GM12891 (cell line): ENCODE measurements around the gene LIF. TPM values are rescaled to one million over a fixed set of nuclear protein-coding genes. Genes with fewer than 3 reads are reported as not detected.
A peak's percentile ranks its signal among the peaks of the same experiment; 100 is the strongest.

Experiments
- DNase-seq: peaks from one replicate; pipeline ENCODE4 v3.0.0; 2011; ENCODE audit warnings: low spot score; ENCODE audit not compliant: insufficient read length
- FAIRE-seq: peaks from 2 replicates; lab custom pipeline; 2011; peaks lifted over from hg19 to GRCh38; lab: Jason Lieb, UNC
- PAX5 ChIP-seq: IDR thresholded peaks from 2 replicates; pipeline ENCODE4 v1.6.1; 2011; ENCODE audit warnings: low read length, moderate library complexity, mild to moderate bottlenecking; ENCODE audit not compliant: insufficient read depth, severe bottlenecking
- POLR2A ChIP-seq: IDR thresholded peaks from 2 replicates; pipeline ENCODE4 v1.6.1; 2011; ENCODE audit warnings: low read depth, low read length, control low read depth
- POLR2AphosphoS5 ChIP-seq: IDR thresholded peaks from 2 replicates; pipeline ENCODE4 v1.6.1; 2011; ENCODE audit warnings: low read depth, low read length, control low read depth
- POU2F2 ChIP-seq: IDR thresholded peaks from 2 replicates; pipeline ENCODE4 v1.6.1; 2011; ENCODE audit warnings: low read depth, mild to moderate bottlenecking, control low read depth, low read length, moderate library complexity
- SPI1 ChIP-seq: IDR thresholded peaks from 2 replicates; pipeline ENCODE4 v1.6.1; 2011; ENCODE audit warnings: low read depth, low read length, control low read depth
- TAF1 ChIP-seq: IDR thresholded peaks from 2 replicates; pipeline ENCODE4 v1.6.1; 2011; ENCODE audit warnings: low read depth, low read length, control low read depth
- polyA plus RNA-seq: library from polyadenylated mRNA; unstranded; fragments of >200 nt; gene quantifications from one replicate; pipeline ENCODE4 v1.2.1, GENCODE V29; 2012; ENCODE audit warnings: low read depth, missing spikeins, inconsistent platforms; ENCODE audit not compliant: missing spikeins

Gene LIF
- polyA plus RNA-seq: 2.4 TPM

DNA sequence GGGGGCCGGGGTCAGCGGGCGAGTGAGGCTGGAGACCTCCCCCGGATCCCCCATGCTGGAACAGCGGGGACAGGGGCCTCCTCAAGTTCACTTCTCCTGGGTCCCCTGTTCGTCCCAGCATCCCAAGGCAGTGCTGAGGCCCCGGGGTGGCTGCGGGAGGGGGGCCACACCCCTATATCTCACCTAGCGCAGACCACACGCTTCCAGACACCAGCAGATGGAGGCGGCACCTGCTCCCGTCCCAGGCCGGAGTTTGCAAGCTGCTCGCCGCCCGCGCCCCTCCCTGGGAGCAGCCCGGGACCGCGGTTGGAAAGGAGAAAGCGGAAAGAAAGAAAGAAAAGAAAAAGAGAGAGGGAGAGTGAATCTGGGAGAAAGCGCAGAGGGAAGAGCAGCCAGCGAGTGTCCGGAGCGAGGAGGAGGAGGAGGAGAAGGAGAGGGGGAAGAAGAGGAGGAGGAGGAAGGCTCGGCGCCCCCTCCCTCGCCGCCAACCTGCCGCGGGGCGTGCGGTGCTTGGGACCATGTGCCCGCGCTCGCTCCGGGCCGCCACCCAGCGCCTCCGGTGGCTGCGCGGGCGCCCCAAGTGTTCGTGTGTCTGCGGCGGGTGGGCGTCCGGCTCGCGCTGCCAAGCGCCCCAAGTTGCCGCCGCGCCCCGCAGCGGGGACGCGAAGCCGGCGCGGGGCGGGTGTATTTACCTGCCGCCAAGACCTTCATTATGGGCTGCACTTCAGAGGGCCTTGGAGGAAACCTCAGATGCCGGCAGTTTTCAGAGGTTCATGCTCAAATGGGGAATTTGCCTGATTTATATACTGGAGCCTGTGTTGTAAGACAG, at the start of gene LIF:
Gene LIF (minus strand): TSS at position 775 of the 829 bp plus-strand sequence. CDS start 64 bp downstream, at position 711.
- DNase-seq (peak; percentile 77), FAIRE-seq (no peak)
- TF ChIP-seq TAF1 (no peak), SPI1 (no peak), POLR2A (no peak), PAX5 (no peak), POU2F2 (no peak), POLR2AphosphoS5 (no peak)

GRCh38 chr22:30296324-30296723, 49.8 kb upstream of the LIF start:
- TF ChIP-seq POU2F2 (no peak), POLR2A (no peak), TAF1 (no peak), SPI1 (no peak), POLR2AphosphoS5 (no peak), PAX5 (no peak)
- FAIRE-seq (no peak), DNase-seq (no peak)

- no peak for FAIRE-seq
- no peak for TF ChIP-seq POLR2AphosphoS5
- no peak for TF ChIP-seq PAX5
- no peak for TF ChIP-seq SPI1
- TF ChIP-seq POU2F2: no peak
- TF ChIP-seq TAF1: no peak
- TF ChIP-seq POLR2A: no peak
- DNase-seq: no peak
Measured at GRCh38 chr22:30295576-30295975, 49.0 kb upstream of the LIF start.

- DNase-seq (no peak), FAIRE-seq (no peak)
- TF ChIP-seq PAX5 (no peak), SPI1 (no peak), POU2F2 (no peak), POLR2A (no peak), TAF1 (no peak), POLR2AphosphoS5 (no peak)
Measured at GRCh38 chr22:30294830-30295229, 48.3 kb upstream of the LIF start.

- DNase-seq (no peak), FAIRE-seq (no peak)
- TF ChIP-seq POLR2AphosphoS5 (no peak), TAF1 (no peak), POLR2A (no peak), SPI1 (no peak), POU2F2 (no peak), PAX5 (no peak)
Measured at GRCh38 chr22:30294066-30294465, 47.5 kb upstream of the LIF start.

- no peak for DNase-seq
- TF ChIP-seq POU2F2: no peak
- no peak for TF ChIP-seq PAX5
- no peak for TF ChIP-seq TAF1
- TF ChIP-seq POLR2AphosphoS5: no peak
- no peak for TF ChIP-seq POLR2A
- TF ChIP-seq SPI1: no peak
- FAIRE-seq: no peak
Measured at GRCh38 chr22:30293026-30293425, 46.5 kb upstream of the LIF start.

DNA sequence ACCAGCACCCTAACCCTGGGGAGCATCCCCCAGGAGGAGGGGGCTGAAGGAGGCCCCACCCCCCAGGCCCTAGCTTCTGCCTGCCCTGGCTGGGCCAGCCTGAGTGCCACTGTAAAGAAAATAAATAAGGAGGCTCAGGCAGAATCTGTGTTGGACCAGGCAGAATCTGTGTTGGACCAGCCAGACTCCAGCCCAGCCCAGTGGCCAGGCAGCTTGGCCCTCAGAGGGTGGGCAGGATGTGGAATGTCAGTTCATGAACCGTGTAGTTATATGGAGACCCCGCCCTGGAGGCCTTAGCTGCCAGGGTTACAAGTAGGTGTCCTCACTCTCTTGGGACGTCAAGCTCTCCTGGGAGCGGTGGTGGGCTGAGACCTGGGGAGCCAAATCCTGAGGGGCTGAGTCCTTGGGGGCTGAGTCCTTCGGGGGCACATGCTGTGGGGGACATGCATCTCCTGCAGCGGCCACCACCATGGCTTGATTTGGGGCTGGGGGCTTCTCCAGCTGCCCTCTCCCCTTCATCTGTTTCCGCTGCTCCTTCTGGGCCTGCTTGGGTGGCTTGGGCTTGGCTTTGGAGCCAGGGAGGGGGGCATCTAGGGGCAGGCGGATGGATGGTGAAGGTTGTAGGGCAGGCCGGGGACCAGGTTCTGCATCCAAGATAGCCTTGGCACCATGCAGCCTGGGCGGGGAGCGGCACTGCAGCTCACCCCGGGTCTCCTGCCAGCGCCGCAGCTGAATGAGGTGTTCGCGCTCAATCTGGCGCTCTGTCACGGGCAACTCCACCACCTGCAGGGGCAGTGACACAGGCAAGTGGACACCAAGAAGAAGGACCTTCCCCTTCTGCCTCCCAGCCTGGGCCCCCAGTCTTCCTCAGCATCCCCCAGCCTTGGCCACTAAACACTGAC, 45.8 kb upstream of the LIF start:
- DNase-seq: no peak
- FAIRE-seq: no peak
- TF ChIP-seq POLR2A (no peak), SPI1 (no peak), POLR2AphosphoS5 (no peak), POU2F2 (no peak), PAX5 (no peak), TAF1 (no peak)

- no peak for FAIRE-seq
- no peak for DNase-seq
- TF ChIP-seq POLR2AphosphoS5 (no peak), SPI1 (no peak), PAX5 (no peak), POLR2A (no peak), TAF1 (no peak), POU2F2 (no peak)
Measured at GRCh38 chr22:30291058-30291892, 44.7 kb upstream of the LIF start.

- no peak; the same call in 1 of the 2 replicates for TF ChIP-seq POLR2A
- no peak for TF ChIP-seq POU2F2
- no peak for TF ChIP-seq PAX5
- 0 out of 2 replicates have a peak, but pooled peaks have one; percentile 36 for TF ChIP-seq TAF1
- TF ChIP-seq SPI1: no peak; the same call in 1 of the 2 replicates
- no peak for TF ChIP-seq POLR2AphosphoS5
- DNase-seq (no peak), FAIRE-seq (peak; percentile 72)
Measured at GRCh38 chr22:30290342-30291057, 43.9 kb upstream of the LIF start.
